Activated effector memory CD4-positive, alpha-beta T cell treated with Interleukin-2 at 50 U/mL for 16 hours (primary cell): Measurements from ENCODE around the gene NRAS.
A peak's percentile ranks its signal among the peaks of the same experiment; 100 is the strongest.

Experiments used
- DNase-seq: peaks from one replicate; pipeline ENCODE4 v3.0.0-alpha.2; 2020

Gene NRAS

DNA sequence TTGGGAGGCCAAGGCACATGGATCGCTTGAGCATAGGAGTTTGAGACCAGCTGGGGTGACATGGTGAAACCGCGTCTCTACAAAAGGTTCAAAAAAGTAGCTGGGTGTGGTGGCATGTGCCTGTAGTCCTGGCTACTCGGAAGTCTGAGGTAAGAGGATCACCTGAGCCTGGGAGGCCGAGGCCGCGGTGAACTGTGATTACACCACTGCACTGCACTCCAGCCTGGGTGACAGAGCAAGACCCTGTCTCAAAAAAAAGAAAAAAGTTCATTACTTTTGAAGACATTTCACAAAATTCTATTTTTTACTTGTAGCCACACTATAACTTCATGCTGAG is 44.7 kb downstream of the NRAS start:
- no peak for DNase-seq

DNA sequence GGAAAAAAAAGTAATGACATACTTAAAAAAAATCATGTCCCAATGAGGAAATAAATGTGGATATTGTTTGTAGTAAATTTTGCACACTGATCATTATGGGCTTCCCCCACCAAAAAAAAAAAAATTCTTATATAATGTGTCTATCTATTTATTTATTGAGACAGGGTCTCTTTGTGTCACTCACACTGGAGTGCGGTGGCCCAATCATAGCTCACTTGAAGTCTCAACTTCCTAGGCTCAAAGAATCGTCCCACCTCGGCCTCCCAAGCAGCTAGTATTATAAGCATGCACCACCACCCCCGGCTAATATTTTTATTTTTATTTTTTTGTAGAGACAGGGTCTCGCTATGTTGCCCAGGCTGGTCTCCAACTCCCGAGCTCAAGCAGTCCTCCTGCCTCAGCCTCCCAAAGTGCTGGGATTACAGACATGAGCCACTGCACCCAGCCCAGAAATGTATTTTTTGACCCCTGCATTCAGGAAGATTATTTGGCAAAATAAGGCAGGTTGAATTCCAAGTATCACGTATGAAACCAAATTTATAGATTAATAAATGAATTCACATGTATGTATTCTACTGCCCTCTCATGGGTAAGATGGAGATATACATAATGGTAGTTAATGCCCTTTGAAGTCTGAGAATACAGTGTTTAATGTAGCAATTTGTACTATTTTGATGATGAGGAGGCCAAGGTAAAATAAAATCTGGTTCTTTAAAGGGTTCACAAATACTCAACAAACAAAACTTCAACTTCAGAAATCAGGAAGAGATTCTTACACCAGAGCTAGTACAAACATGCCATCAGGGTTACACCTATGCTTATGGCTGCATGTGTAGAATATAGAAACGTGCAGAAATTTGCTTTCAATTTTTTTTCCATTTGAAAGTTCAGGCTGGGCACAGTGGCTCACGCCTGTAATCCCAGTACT is 45.3 kb downstream of the NRAS start:
- DNase-seq, result no peak

DNA sequence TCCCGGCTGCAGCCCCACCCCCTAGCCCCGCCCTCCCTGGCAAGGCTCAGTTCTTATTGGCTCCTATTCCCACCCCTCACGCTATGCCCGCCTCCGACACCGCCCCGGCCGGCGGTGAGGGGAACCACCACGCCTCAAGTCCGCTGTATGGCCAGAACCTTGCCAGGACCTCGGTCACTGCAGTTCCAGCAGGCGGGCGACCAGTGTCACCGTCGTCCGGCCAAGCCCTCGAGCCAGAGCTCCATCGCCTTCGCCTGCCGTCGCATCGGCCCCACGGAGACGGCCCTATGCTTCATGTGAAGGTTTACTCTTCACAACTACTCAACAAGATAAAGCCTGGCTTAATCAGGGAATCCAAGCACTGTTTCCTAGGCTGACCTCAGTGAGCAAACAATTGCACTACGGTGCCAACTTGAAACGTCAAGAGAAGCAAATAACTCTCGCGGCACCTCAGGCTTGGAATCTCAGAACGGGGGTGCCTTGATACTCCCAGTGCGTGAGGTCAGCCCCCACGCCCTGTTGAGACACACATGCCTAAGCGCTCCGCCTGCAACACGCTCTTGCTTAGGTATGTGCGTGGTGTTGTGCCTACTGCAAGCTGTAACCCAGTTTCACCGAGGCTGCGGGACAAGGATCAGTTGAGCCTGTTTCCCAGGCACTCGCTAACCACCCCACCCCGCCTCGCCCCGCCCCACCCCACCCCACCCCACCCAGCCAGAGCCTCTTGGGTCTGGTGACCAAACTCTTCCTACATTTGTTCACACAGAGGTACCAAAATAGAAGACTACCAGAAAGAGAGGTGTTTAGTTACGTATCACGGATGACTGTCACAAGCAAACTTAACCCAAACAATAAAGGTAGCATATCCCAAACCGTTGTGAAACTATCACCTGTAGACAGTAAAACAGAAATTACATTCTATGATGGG is 46.2 kb downstream of the NRAS start:
- peak; percentile 81 for DNase-seq

DNA sequence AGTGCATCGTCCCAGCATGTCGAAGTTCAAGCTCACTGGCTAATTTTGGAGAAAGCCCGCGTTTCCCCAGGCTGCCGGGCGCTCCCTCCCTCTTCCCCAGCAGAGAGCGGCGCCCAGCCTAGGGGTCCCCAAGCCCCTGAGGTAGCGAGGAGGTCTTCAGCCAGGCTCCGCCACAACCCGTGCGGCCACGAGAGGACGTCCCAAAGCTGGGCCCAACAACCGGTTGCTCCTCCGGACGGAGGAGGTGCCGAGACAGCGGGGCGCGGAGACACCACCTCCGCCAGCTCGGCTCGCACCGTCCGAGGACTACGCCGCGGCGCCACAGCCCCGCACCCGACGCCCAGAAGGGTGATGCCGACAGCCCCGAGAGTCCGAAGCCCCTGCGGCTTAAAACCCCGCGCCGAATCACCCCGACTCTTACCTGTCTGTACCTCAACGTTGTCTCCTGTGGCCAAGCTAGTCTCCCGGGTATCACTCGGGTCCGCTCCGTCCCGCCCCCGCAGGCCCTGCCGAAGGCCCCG is 46.9 kb downstream of the NRAS start, which contains the start of gene DENND2C:
Gene DENND2C (minus strand): TSS at position 488 of the 521 bp plus-strand sequence. CDS start 44,065 bp downstream, outside the sequence.
- no peak for DNase-seq

DNA sequence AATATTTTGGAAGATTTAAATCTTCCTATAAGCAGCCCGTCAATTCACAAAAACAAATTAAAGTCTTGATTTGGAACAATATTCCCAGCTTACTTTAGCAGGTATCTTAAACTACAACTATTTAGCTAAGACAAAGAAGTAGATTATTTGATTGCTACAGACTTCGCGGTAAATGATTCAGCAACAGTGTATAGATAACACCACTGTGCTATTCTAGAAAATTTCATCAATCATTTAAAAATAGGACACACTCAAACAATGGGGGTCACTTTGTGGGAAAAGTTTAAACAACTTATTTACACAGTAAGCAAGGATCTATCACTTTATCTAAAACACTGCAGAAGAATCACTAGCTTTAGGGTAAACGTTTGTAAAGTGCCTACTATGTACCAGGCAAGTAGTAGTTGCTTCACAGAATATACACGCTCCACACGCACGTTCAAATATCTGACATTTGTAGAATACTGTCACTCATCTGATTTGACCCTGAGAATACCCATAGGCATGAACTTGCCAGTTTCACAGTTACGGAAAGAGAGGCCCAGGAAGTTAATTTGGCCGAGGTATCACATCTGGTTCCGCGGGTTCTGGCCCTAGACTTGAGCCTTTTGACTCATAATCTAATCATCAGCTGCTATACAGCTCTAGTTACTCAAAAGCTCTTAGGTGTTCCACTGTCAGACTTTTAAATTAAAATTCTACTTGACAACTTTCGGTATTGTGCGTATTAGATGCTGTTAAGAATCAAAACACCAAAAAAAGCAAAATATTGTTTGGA is 47.6 kb downstream of the NRAS start:
- DNase-seq, result no peak

DNA sequence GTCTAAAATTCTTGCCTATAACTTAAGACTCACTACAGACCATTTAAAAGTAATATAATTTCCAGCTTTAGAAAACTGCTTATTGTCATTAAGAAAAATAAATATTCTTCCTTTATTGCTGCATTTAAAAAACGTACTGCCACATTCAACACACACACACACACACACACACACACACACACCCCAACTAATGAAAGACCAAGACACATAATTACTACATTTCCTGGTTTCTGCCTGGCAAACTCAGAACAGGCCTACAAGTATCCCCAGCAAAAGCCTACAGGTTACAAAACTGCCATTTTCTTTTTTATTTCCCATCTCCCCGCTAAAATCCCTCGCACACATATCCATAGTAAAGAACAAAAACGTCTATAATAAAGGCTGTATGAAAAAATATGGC is 48.2 kb downstream of the NRAS start:
- DNase-seq, result no peak

DNA sequence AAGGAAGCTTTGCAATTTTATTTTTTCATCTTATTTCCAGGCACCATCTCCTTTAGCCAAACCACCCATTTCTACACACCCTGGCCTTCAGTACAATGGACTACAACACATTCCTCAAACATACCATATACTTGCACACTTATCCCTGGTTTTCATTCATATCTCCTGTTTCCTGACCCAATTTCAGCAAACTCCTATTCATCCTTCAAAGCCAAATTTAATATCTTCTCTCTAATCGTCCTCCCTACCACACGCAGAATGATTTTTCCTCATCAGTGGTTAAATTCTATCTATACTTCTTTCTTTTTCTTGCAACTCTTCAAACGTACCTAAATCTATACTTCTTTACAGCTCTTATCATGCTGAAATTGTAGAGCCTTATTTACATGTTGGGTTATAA is 49.6 kb downstream of the NRAS start:
- DNase-seq, result no peak

DNA sequence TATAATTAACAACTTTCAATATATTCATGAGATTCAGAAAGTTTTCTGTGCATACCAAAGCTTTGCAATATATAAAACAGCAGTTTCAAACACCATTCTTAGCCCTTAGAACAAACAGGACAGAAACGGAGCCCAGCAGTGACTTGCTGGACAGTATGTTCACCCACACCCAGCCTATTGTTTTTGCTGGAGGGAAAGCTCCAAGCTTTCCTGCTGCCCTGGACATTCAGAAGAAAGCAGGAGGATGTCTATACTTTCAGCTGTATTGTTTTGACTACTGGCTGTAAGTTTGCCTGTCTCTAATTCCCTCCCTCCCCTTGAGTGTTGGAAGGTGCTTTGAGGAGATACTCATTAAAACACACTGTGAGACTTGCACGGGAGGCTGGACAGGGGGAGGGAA is 56.3 kb downstream of the NRAS start:
- DNase-seq, result no peak
